ENCODE measurements around the gene NTRK3. TPM values are rescaled to one million over a fixed set of nuclear protein-coding genes. Genes with fewer than 3 reads are reported as not detected.

The NTRK3 gene
- total RNA-seq, 1 donor from 2014 or later, result not detected

DNA sequence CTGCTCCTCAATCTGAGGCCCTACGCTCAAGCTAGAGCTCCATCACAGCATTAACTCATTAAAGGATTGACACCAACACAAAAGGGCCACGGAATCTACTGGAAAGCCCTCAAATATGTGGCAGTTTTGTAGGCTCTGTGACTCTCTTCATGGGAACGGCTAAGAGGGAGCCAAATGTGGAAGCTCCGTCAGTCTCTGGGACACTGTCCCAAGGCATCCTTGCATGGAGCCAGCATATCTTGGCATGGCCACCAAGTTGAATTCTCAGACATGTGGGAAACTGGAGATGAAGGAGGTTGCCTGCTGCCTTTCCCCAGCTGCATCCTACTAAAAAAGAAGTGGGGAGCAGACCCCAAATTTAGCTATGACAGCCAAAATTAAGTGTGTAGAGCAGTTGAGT is 296.9 kb downstream of the NTRK3 start:
- CTCF ChIA-PET, result no interaction called here
- no peaks in the 10 kb centered on the region for H3K27me3 Mint-ChIP-seq
- H3K27ac Mint-ChIP-seq, result no peak overlapping the region
- H3K4me3 Mint-ChIP-seq, result no peak overlapping the region
- DNase-seq (no peak), ATAC-seq (ENCODE audit: low read depth) (no peak)
- H3K36me3 Mint-ChIP-seq (ENCODE audit: low read depth), result no peaks in the 10 kb centered on the region
- TF ChIP-seq, protein P1, sequence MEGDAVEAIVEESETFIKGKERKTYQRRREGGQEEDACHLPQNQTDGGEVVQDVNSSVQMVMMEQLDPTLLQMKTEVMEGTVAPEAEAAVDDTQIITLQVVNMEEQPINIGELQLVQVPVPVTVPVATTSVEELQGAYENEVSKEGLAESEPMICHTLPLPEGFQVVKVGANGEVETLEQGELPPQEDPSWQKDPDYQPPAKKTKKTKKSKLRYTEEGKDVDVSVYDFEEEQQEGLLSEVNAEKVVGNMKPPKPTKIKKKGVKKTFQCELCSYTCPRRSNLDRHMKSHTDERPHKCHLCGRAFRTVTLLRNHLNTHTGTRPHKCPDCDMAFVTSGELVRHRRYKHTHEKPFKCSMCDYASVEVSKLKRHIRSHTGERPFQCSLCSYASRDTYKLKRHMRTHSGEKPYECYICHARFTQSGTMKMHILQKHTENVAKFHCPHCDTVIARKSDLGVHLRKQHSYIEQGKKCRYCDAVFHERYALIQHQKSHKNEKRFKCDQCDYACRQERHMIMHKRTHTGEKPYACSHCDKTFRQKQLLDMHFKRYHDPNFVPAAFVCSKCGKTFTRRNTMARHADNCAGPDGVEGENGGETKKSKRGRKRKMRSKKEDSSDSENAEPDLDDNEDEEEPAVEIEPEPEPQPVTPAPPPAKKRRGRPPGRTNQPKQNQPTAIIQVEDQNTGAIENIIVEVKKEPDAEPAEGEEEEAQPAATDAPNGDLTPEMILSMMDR (IDR thresholded peaks at IDR 0.05), result no peak
- no peaks in the 10 kb centered on the region for H3K9me3 Mint-ChIP-seq
- POLR2A ChIA-PET, result no interaction called here
- H3K4me1 Mint-ChIP-seq, result no peaks in the 10 kb centered on the region
- intact Hi-C loops (cut with micrococcal nuclease), result no loop called here

- Mint-ChIP-seq H3K27ac (no peak overlapping the region), H3K4me3 (no peak overlapping the region), H3K36me3 (ENCODE audit: low read depth) (no peaks in the 10 kb centered on the region), H3K27me3 (no peaks in the 10 kb centered on the region), H3K4me1 (no peaks in the 10 kb centered on the region), H3K9me3 (no peaks in the 10 kb centered on the region)
- intact Hi-C loops (cut with micrococcal nuclease), result no loop called here
- POLR2A ChIA-PET, result no interaction called here
- CTCF ChIA-PET, result no interaction called here
- TF ChIP-seq, protein P1 (IDR thresholded peaks at IDR 0.05), result no peak
- no peak for ATAC-seq (ENCODE audit: low read depth)
- no peak for DNase-seq
Measured at GRCh38 chr15:87959080-87959479, 297.5 kb downstream of the NTRK3 start.

DNA sequence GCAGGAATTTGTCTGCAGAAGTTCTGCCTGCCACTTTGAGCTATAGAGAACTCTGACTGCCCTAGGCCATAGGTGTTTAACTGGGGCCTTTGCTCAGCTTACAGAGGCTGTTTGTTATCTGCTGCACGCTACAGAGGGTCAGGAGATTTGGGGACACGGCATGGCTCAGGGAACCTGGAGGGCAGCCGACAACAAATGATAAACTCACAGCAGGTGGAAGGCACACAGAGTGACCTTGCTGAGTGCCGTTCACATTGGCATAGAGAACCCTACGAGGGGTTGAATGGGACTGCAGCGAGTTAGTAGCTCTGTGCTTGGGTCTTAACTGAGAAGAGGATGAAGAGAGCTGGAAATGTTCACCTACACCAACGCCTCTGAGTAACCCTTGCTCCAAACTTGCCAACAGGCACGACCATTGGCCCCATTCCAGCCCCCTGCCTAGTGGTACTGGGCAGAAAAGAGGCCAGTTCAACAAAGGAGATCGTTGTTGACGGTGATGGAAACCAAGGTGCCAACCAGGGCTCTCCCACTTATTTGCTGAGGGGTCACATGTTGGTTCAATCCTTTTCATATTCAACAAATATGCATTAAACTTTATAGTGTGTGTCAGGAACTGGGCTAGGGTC is 301.1 kb downstream of the NTRK3 start:
- TF ChIP-seq, protein P1 (IDR thresholded peaks at IDR 0.05), result no peak
- H3K36me3 Mint-ChIP-seq (ENCODE audit: low read depth), result no peaks in the 10 kb centered on the region
- H3K27me3 Mint-ChIP-seq, result no peaks in the 10 kb centered on the region
- ChIA-PET POLR2A (no interaction called here), CTCF (no interaction called here)
- H3K4me1 Mint-ChIP-seq, result no peaks in the 10 kb centered on the region
- H3K9me3 Mint-ChIP-seq, result no peaks in the 10 kb centered on the region
- no peak overlapping the region for H3K27ac Mint-ChIP-seq
- intact Hi-C loops (cut with micrococcal nuclease), result no loop called here
- ATAC-seq (ENCODE audit: low read depth), result no peak
- no peak overlapping the region for H3K4me3 Mint-ChIP-seq
- DNase-seq, result no peak

DNA sequence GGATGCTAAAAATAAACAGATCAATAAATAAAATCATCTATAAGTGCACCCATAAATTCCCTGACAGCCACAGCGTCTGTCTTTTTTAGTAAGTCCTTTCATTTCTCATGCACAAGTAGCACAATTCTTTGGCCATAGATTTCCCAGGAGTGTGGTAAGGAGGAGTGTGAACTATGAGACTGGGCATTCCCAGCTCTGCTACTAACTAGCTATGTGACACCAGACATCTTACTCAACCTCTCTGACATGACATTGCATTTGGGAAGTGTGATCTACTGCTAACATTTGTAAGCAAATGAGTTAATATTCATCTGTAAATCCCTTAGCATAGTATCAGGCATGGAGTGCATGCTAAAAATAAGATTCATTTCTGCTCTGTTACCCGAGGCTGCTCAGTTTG is 301.7 kb downstream of the NTRK3 start:
- H3K4me3 Mint-ChIP-seq, result no peak overlapping the region
- H3K27ac Mint-ChIP-seq, result no peak overlapping the region
- H3K27me3 Mint-ChIP-seq, result no peaks in the 10 kb centered on the region
- POLR2A ChIA-PET, result no interaction called here
- TF ChIP-seq, protein P1 (IDR thresholded peaks at IDR 0.05), result no peak
- ATAC-seq (ENCODE audit: low read depth) (no peak), DNase-seq (no peak)
- no peaks in the 10 kb centered on the region for H3K36me3 Mint-ChIP-seq (ENCODE audit: low read depth)
- no peaks in the 10 kb centered on the region for H3K9me3 Mint-ChIP-seq
- no peaks in the 10 kb centered on the region for H3K4me1 Mint-ChIP-seq
- intact Hi-C loops (cut with micrococcal nuclease), result no loop called here
- CTCF ChIA-PET, result no interaction called here

- TF ChIP-seq, protein P1 (IDR thresholded peaks at IDR 0.05), result no peak
- no peaks in the 10 kb centered on the region for H3K36me3 Mint-ChIP-seq (ENCODE audit: low read depth)
Measured at GRCh38 chr15:87952736-87953287, 303.7 kb downstream of the NTRK3 start.

More at GRCh38 chr15:87952736-87953287, 303.7 kb downstream of the NTRK3 start:
- ATAC-seq (ENCODE audit: low read depth) (no peak), DNase-seq (no peak)
- intact Hi-C loops (cut with micrococcal nuclease), result no loop called here
- Mint-ChIP-seq H3K27ac (no peak overlapping the region), H3K4me3 (no peak overlapping the region), H3K4me1 (no peaks in the 10 kb centered on the region), H3K9me3 (no peaks in the 10 kb centered on the region), H3K27me3 (no peaks in the 10 kb centered on the region)
- CTCF ChIA-PET, result no interaction called here
- POLR2A ChIA-PET, result no interaction called here

Data from activated B cell treated with CpG ODN at 0.5 μM for 24 hours (primary cell).